Measurements from ENCODE around the gene TYW3.
A peak's percentile ranks its signal among the peaks of the same experiment; 100 is the strongest.
"Not testable (repeated sequence)": the region's sequence is repeated elsewhere in the genome, so short reads cannot be mapped to it uniquely, and the experiment has no call there.

The TYW3 gene

DNA sequence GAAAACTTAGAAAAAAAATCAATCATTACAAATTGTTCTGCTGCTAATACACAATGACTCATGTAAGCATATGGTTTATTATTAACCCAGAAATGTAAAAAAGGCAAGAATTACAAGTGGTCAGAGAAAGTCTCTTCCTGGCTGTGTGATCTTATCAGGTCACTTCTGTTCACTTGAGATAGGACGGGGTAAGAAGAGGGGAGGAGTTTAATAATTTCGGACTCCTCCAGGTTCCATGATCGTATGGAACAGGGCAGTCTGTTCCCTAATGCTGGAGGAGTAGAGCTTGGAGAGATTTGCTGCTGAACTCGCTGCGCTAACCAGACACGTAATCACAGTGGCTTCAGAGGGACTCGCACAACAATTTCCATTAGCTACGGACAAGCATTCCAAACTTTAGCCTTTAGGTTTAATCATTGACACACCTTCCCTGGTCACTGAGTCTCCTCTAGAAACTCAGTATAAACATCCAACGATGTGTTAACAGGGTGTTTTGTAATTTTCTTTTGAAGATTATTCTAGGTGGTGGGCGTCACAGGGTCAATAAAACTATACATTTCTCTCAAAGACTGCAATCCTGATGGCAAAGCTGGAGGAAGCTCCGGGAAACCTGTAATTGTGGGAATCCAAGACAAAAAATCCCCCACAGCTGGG lies 1.4 kb upstream of the TYW3 start:
- DNase-seq (ENCODE audit: low spot score): peak; percentile 2

DNA sequence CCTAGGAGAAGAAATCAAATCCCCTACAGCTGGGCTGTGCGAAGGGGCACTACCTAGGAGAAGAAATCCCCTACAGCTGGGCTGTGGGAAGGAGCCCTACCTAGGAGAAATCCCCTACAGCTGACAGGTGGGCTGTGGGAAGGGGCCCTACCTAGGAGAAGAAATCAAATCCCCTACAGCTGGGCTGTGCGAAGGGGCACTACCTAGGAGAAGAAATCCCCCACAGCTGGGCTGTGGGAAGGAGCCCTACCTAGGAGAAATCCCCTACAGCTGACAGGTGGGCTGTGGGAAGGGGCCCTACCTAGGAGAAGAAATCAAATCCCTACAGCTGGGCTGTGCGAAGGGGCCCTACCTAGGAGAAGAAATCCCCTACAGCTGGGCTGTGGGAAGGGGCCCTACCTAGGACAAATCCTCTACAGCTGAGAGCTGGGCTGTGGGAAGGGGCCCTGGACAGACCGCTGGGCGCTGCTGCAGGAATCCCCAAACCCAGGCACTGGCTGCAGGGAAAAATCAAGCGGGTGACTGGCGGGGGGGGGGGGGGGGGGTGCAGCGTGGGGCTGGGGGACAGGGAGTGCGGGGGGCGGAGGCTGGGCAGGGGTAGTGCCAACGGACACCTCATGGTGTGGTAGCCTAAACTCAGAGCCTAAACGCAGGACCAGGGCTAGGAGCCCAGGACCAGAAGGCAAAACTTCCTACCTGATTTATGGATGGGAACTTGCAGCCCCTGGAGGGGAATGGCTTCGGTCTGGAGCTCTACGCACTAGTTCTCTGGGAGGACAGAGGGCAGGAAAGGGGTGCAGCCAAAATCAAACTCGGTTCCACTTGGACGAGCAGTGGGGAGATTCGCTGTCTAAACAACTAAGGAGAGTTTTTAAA lies 643 bp upstream of the TYW3 start:
- peak; percentile 6 for DNase-seq (ENCODE audit: low spot score)

DNA sequence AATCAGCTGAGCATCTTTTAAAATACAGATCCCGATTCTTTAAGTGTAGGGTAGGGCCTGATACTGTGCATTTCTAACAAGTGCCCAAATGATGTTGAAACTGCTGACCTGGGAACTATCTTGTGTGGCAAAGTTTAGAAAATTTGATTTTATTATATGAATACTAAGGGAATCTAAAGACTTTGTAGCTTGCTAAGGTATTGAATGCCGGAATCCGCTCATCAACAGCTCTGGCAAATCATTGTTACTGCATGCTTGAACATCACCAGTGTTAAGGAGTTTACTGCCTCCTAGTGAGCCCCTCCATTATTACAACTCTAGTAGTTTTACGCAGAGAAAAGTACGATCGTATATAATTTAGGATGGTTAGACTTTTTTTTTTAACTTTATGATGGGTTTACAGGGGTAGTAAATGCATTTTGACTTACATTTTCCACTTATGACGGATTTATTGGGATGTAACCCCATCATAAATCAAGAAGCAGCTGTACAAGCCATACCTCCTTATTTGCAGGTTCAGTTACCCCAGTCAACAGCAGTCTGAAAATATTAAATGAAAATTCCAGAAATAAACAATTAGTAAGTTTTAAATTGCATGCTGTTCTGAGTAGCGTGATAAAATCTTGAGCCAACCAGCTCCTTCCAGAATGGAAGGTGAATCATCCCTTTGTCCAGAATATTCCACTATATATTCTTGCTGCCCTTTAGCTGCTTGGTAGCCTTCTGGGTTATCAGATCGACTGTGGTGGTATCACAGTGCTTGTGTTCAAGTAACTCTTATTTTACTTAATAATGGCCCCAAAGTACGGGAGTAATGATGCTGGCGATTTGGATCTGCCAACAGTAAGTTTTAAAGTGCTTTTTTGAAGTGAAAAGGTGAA lies 892 bp downstream of the TYW3 start:
- peak; percentile 76 for DNase-seq (ENCODE audit: low spot score)

DNA sequence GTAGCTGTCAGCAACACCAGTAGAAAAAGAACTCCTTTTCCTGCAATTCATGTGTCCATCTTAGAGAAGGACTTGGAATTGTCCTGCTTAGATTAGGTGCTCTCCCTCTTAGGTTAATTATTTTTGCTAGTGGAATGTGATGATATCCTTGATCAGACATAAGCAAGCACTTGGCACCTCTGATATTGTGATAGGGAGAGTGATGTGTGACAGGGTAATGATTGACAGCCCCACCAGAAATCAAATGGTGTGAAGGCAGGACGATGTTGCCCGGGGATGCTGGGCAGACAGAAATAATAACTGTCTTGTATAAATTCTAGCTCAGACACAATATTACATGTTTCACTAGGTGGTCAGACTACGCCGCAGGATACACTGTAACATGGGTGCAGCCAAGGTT lies 4.4 kb downstream of the TYW3 start:
- no peak for DNase-seq (ENCODE audit: low spot score)

DNA sequence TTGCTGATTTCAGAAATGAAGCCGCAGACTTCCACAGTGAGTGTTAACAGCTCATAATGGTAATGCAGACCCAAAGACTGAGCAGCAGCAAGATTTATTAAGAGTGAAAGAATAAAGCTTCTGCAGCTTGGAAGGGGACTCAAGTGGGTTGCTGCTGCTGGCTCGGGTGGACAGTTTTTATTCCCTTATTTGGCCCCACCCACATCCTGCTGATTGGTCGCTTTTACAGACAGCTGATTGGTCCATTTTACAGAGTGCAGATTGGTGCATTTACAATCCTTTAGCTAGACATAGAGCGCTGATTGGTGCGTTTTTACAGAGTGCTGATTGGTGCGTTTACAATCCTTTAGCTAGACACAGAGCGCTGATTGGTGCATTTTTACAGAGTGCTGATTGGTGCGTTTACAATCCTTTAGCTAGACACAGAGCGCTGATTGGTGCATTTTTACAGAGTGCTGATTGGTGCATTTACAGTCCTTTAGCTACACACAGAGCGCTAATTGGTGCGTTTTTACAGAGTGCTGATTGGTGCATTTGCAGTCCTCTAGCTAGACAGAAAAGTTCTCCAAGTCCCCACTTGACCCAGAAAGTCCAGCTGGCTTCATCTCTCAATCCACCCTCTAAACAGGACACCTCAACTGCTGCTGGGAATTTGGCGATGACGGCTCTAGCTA lies 7.5 kb downstream of the TYW3 start:
- not testable (repeated sequence) for DNase-seq (ENCODE audit: low spot score)

DNA sequence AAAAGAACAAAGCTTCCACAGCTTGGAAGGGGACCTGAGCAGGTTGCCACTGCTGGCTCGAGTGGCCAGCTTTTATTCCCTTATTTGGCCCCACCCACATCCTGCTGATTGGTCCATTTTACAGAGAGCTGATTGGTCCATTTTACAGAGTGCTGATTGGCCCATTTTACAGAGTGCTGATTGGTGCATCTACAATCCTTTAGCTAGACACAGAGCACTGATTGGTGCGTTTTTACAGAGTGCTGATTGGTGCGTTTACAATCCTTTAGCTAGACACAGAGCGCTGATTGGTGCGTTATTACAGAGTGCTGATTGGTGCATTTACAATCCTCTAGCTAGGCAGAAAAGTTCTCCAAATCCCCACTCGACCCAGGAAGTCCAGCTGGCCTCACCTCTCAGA lies 12.3 kb downstream of the TYW3 start:
- not testable (repeated sequence) for DNase-seq (ENCODE audit: low spot score)

DNA sequence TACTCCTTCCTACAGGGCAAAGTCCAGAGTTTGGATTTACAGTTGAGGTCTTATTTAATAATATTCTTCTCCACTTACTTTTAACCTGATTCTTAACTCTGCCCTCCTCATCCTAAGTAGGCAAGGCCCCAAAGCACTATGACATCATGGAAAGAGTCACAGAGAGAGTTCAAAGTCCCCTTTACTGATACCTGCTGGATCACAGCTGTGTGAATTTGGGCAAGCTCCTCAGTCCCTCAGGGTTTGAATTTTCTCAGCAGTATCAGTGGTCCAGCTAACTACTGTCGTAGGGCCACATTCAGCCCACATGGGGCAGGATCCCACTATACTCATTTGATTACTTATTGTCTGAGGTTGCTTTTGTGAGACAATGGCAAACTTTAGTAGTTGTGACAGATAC lies 16.0 kb downstream of the TYW3 start:
- DNase-seq (ENCODE audit: low spot score): no peak

DNA sequence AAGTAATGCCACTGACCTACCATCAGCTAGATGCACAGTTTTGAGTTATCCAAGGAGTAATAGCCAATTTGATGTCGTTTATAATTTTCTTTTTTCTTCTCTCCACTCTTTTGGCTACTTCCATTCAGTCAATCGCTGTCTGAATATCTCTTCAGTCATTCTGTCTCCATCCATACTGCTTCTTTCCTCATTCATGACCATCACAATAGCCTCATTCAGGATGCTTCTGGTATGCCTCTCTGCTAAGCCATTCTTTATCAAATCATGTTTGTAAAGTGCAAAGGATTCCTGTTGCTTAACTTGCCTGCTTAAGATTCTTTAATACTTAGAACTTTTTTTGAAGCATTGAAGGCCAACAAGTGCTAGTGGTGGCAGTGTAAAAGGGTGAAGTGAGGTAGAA lies 20.2 kb downstream of the TYW3 start:
- DNase-seq (ENCODE audit: low spot score): no peak

DNA sequence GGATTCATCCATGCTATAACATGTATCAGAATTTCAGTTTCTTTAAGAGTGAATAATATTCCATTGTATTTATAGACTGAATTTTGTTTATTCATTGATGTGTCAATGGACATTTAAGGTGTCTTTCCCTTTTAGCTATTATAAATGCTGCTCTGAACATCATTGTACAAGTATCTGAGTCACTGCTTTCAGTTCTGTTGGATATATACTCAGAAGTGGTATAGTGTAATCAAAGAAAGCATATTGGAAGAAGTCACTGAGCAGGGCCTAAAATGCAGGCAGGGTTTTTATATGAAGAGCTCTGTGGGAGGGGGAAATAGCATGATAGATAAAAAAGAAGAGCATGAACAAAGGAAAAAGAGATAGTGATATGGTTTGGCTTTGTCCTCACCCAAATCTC lies 22.5 kb downstream of the TYW3 start:
- DNase-seq (ENCODE audit: low spot score): no peak

DNA sequence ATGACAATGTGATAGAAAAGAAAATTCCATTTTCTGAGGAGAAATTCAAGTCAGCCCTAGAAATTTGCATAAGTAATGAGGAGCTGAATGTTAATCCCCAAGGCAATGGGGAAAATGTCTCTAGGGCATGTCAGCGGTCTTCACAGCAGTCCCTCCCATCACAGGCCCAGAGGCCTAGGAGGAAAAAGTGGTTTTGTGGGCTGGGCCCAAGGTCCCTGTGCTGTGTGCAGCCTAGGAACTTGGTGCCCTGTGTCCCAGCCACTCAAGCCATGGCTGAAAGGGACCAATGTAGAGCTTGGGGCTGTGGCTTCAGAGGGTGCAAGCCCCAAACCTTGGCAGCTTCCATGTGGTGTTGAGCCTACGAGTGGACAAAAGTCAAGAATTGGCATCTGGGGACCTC lies 23.7 kb downstream of the TYW3 start:
- not testable (repeated sequence) for DNase-seq (ENCODE audit: low spot score)

DNA sequence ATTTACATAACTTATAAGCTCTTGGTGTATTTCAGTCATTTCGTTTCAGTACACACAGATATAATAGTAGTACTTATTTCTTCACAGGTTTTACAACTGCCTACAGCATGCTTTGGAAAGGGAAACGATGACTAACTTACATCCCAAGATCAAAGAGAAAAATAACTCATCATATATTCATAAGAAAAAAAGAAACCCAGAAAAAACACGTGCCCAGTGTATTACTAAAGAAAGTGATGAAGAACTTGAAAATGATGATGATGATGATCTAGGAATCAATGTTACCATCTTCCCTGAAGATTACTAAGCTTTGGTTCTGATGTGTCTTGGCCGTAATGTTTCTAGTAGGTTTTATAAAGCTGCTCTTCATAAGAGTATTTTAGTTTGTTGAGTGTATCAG lies 30.9 kb downstream of the TYW3 start:
- no peak for DNase-seq (ENCODE audit: low spot score)

DNA sequence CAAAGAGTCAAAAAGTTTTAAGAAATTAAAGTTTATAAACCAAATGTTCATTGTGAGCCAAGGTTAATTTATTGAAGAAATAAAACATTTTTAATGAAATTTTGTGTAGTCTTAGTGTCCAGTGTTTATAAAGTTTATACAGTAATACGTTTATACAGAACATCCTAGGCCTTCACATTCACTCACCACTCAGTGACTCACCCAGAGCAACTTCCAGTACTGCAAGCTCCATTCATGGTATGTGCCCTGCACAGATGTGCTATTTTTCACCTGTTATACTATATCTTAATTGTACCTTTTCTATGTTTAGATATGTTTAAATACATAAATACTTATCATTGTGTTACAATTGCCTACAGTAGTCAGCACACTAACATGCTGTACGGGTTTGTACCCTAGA lies 33.6 kb downstream of the TYW3 start:
- no peak for DNase-seq (ENCODE audit: low spot score)

DNA sequence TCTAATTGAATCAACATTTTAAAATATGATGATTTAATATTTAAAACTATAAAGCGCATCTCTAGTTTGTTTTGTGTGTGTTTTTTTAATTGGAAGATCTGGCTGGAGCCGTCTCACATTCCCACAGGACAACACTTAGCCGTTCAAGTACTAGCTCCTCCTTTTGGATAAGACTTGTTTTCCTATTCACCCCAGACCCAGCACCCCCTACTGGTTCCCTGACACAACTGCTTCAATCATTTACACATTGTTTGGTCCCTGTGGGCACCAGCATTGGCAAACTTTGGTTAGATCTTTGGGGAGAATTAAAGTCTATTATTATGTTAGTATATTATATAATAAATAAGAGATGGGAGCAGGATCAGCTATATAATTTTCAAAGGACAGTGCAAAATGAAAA lies 34.5 kb downstream of the TYW3 start:
- DNase-seq (ENCODE audit: low spot score): no peak

DNA sequence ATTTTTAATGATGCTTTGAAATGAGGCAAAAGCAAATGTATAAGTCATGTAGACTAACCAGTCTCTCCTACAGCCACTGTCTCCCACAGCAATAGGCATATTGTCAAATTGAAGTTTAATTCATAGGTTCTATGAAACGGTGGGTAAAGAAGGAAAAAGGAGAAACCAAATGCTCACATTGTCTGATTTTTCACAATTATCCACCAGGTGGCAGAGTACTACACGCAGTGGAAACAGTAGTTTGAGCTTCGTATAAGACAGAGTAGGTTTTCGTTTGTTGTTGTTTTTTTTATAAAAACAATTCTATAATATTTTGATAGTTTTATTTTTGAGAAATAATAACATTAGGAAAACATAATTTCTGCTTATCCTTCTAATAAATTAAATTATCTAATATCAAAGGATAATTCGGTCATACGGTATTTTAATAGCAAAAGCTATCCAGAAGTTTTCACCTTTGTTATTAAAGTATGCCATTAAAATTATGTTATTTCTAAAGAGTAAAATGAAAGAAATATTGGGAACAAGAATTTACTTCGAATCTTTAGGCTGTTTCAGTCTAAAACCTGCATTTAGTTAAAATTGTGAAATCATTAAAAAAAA lies 39.1 kb downstream of the TYW3 start:
- DNase-seq (ENCODE audit: low spot score): peak; percentile 56

DNA sequence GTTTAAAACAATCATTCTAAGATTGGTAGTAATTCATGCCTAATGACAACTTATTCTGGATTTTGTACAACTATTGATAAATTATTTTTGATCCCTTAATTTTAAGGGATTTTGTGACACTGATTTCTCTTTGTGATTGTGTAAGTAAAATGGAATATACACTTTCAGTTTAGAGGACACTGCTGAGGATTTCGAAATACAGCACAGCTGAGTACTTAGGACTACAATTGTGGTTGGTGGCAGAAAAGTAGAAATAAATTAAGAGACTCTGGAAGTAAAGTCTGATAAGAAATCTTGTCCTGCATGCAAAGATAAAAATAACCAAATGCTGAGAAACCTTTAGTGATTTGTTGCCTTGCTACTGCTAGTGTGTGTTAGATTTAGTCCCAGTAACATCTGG lies 40.0 kb downstream of the TYW3 start:
- no peak for DNase-seq (ENCODE audit: low spot score)

DNA sequence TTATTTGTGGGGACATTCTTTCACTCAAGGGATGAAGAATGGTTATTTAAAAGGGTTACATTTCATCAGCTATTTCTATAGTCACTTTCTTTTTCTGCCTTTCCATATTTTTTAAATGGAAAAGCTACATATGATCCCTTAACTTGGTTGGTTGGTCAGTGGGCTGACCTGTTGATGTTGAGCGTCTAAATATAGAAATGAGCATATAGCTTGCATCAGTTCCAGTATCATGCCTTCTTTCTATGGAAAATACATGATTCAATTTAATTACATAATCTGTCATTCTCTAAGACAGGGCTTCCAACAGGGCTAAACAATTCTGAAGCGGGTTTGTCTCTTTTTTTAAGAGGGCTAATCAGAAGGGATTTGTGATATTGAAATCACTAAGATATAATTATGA lies 40.6 kb downstream of the TYW3 start:
- no peak for DNase-seq (ENCODE audit: low spot score)

DNA sequence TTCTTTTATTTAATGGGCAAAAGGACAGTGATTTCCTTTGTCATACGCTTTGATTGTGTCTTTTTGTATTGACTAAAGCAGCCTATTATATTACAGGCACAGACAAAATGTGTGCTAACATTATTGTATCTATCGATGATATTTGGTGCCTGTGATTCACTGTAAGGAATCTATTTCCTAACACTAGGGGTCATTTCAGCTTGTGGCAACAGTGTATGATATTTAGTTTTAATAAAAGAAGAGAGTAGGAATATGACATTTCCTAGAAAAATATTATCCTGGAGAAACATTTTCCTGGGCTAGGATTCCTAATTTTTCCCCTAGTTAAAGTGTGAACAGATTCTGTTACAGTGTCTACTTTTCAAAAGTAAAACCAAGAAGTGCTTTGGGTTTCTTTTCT lies 42.8 kb downstream of the TYW3 start:
- no peak for DNase-seq (ENCODE audit: low spot score)

DNA sequence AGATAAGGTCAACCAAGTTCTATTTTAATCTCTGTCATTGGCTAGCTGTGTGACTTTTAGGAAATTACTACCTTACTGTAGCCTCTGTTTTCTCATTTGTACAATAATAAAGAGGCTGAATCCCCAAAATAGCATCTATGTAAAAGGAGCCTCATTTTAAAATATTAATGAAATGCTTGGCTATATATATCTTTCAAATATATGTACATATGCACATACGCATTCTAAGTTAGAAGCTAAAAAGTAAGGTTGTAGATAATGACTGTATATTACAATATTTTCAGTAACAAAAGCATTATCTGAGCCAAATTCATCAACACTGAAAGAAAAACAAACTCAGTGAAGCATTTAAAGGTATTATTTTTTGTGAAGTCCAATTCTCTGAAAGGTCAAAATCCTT lies 44.6 kb downstream of the TYW3 start:
- no peak for DNase-seq (ENCODE audit: low spot score)

DNA sequence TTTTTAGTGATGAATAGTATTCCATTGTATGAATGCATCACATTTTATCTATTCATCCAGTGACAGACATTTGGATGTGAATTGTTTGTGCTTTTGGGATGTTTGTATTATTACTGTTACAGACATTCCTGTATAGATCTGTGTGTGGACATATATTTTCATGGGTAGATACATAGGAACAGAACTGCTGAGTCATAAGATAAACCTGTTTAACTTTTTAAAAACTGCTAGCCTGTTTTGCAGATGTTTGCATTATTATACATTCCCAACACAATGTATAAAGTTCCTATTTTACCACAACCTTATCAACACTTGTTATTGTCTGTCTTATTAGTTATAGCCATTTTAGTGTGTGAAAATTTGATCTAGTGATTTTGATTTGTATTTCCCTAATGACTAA lies 46.8 kb downstream of the TYW3 start:
- DNase-seq (ENCODE audit: low spot score): no peak

DNA sequence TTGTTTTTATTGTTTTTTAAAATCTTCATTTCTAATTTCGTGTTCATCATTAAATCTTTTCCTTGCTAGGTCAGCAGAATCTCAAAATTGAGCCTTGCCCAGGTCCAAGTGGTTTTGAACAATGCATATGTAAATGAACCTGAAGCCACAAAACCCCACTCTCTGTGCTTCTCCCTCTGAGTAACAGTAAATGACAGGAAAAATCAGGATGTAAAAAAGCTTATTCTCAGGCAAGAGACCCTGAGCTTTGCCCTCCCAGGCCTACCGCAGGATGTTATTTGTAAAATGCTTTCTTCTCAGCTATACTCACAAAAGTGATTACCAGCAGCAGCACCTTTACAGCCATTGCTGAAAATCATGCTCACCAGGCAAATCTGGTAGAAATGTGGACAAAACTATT lies 47.6 kb downstream of the TYW3 start:
- DNase-seq (ENCODE audit: low spot score): no peak

DNA sequence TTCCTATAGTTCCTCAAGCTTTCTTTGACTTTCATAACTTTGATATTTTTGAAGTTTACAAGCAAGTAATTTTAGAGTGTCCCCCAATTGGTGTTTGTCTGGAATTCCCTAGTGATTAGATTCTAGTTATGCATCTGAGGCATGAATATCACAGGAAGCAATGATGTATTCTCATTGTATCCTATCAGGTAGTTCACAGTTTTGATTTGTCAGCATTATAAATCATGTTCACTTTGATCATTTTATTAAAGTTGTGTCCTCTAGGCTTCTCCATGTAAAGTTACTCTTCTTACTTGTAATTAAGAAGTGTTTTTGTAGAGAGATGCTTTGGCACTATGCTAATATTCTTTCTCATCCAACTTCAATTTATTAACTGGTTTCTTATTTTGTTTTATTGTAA lies 53.0 kb downstream of the TYW3 start:
- DNase-seq (ENCODE audit: low spot score): no peak

Data from SK-N-DZ (cell line).